ENCODE data around the gene SLC5A11.
"Not testable (repeated sequence)": the region's sequence is repeated elsewhere in the genome, so short reads cannot be mapped to it uniquely, and the experiment has no call there.

SLC5A11 gene

GRCh38 chr16:24856871-24857270, 11.1 kb downstream of the SLC5A11 start:
- not testable (repeated sequence) for H3K27ac ChIP-seq (ENCODE audit: low read depth, low read length); H3K36me3 ChIP-seq (ENCODE audit: control insufficient read depth in 1 of 2, insufficient read depth in 2 of 2, low read length in 2 of 2)

GRCh38 chr16:24858219-24859041, 12.7 kb downstream of the SLC5A11 start:
- Histone ChIP-seq H3K9ac (ENCODE audit: low read depth in 1 of 2, low read length in 2 of 2) (no peak overlapping the region), H3K27me3 (ENCODE audit: control insufficient read depth in 1 of 2, insufficient read depth in 2 of 2, low read length in 2 of 2) (no peaks in the 10 kb centered on the region), H3K9me3 (ENCODE audit: control insufficient read depth in 1 of 2, low read length in 2 of 2) (no peaks in the 10 kb centered on the region), H3K4me3 (ENCODE audit: low read depth in 1 of 2, low read length in 2 of 2) (no peak overlapping the region), H3K4me1 (ENCODE audit: control insufficient read depth in 1 of 2, insufficient read depth in 2 of 2, low read length in 2 of 2) (peaks cover 3 to 14% of the 10 kb centered on the region in 2 donors), H3K36me3 (ENCODE audit: control insufficient read depth in 1 of 2, insufficient read depth in 2 of 2, low read length in 2 of 2) (no peaks in the 10 kb centered on the region), H3K27ac (ENCODE audit: low read depth, low read length) (no peak overlapping the region)

More at GRCh38 chr16:24856871-24857270, 11.1 kb downstream of the SLC5A11 start:
- H3K4me1 ChIP-seq (ENCODE audit: control insufficient read depth in 1 of 2, insufficient read depth in 2 of 2, low read length in 2 of 2), result peaks cover 3 to 14% of the 10 kb centered on the region in 2 donors
- not testable (repeated sequence) for H3K9me3 ChIP-seq (ENCODE audit: control insufficient read depth in 1 of 2, low read length in 2 of 2); H3K4me3 ChIP-seq (ENCODE audit: low read depth in 1 of 2, low read length in 2 of 2); H3K27me3 ChIP-seq (ENCODE audit: control insufficient read depth in 1 of 2, insufficient read depth in 2 of 2, low read length in 2 of 2); H3K9ac ChIP-seq (ENCODE audit: low read depth in 1 of 2, low read length in 2 of 2)

GRCh38 chr16:24861461-24861860, 15.7 kb downstream of the SLC5A11 start:
- Histone ChIP-seq H3K27ac (ENCODE audit: low read depth, low read length) (no peak overlapping the region), H3K4me3 (ENCODE audit: low read depth in 1 of 2, low read length in 2 of 2) (no peak overlapping the region), H3K9ac (ENCODE audit: low read depth in 1 of 2, low read length in 2 of 2) (no peak overlapping the region), H3K36me3 (ENCODE audit: control insufficient read depth in 1 of 2, insufficient read depth in 2 of 2, low read length in 2 of 2) (no peaks in the 10 kb centered on the region), H3K4me1 (ENCODE audit: control insufficient read depth in 1 of 2, insufficient read depth in 2 of 2, low read length in 2 of 2) (peaks cover 3 to 11% of the 10 kb centered on the region in 2 donors), H3K27me3 (ENCODE audit: control insufficient read depth in 1 of 2, insufficient read depth in 2 of 2, low read length in 2 of 2) (no peaks in the 10 kb centered on the region), H3K9me3 (ENCODE audit: control insufficient read depth in 1 of 2, low read length in 2 of 2) (peaks cover 2 to 9% of the 10 kb centered on the region in 2 donors)

- Histone ChIP-seq H3K27ac (ENCODE audit: low read depth, low read length) (no peak overlapping the region), H3K9ac (ENCODE audit: low read depth in 1 of 2, low read length in 2 of 2) (no peak overlapping the region), H3K4me3 (ENCODE audit: low read depth in 1 of 2, low read length in 2 of 2) (no peak overlapping the region), H3K9me3 (ENCODE audit: control insufficient read depth in 1 of 2, low read length in 2 of 2) (peaks cover 2 to 9% of the 10 kb centered on the region in 2 donors), H3K4me1 (ENCODE audit: control insufficient read depth in 1 of 2, insufficient read depth in 2 of 2, low read length in 2 of 2) (peaks cover 3 to 7% of the 10 kb centered on the region in 2 donors), H3K27me3 (ENCODE audit: control insufficient read depth in 1 of 2, insufficient read depth in 2 of 2, low read length in 2 of 2) (no peaks in the 10 kb centered on the region), H3K36me3 (ENCODE audit: control insufficient read depth in 1 of 2, insufficient read depth in 2 of 2, low read length in 2 of 2) (no peaks in the 10 kb centered on the region)
These were observed 18.0 kb downstream of the SLC5A11 start for GRCh38 chr16:24863582-24864437.

GRCh38 chr16:24869033-24869432, 23.3 kb downstream of the SLC5A11 start:
- H3K9me3 ChIP-seq (ENCODE audit: control insufficient read depth in 1 of 2, low read length in 2 of 2), result peaks cover under 1 to 4% of the 10 kb centered on the region in 2 donors
- no peaks in the 10 kb centered on the region for H3K36me3 ChIP-seq (ENCODE audit: control insufficient read depth in 1 of 2, insufficient read depth in 2 of 2, low read length in 2 of 2)
- H3K27ac ChIP-seq (ENCODE audit: low read depth, low read length), result no peak overlapping the region
- no peak overlapping the region for H3K9ac ChIP-seq (ENCODE audit: low read depth in 1 of 2, low read length in 2 of 2)
- H3K4me3 ChIP-seq (ENCODE audit: low read depth in 1 of 2, low read length in 2 of 2), result no peak overlapping the region
- H3K4me1 ChIP-seq (ENCODE audit: control insufficient read depth in 1 of 2, insufficient read depth in 2 of 2, low read length in 2 of 2), result no peaks in the 10 kb centered on the region
- no peaks in the 10 kb centered on the region for H3K27me3 ChIP-seq (ENCODE audit: control insufficient read depth in 1 of 2, insufficient read depth in 2 of 2, low read length in 2 of 2)

- Histone ChIP-seq H3K27me3 (ENCODE audit: control insufficient read depth in 1 of 2, insufficient read depth in 2 of 2, low read length in 2 of 2) (no peaks in the 10 kb centered on the region), H3K36me3 (ENCODE audit: control insufficient read depth in 1 of 2, insufficient read depth in 2 of 2, low read length in 2 of 2) (no peaks in the 10 kb centered on the region), H3K9ac (ENCODE audit: low read depth in 1 of 2, low read length in 2 of 2) (no peak overlapping the region), H3K4me3 (ENCODE audit: low read depth in 1 of 2, low read length in 2 of 2) (no peak overlapping the region), H3K27ac (ENCODE audit: low read depth, low read length) (no peak overlapping the region), H3K4me1 (ENCODE audit: control insufficient read depth in 1 of 2, insufficient read depth in 2 of 2, low read length in 2 of 2) (peaks cover 5 to 6% of the 10 kb centered on the region in 2 donors), H3K9me3 (ENCODE audit: control insufficient read depth in 1 of 2, low read length in 2 of 2) (no peaks in the 10 kb centered on the region)
These were observed 26.1 kb downstream of the SLC5A11 start for GRCh38 chr16:24871891-24872290.

- Histone ChIP-seq H3K27ac (ENCODE audit: low read depth, low read length) (no peak overlapping the region), H3K27me3 (ENCODE audit: control insufficient read depth in 1 of 2, insufficient read depth in 2 of 2, low read length in 2 of 2) (no peaks in the 10 kb centered on the region), H3K9ac (ENCODE audit: low read depth in 1 of 2, low read length in 2 of 2) (no peak overlapping the region), H3K9me3 (ENCODE audit: control insufficient read depth in 1 of 2, low read length in 2 of 2) (no peaks in the 10 kb centered on the region), H3K36me3 (ENCODE audit: control insufficient read depth in 1 of 2, insufficient read depth in 2 of 2, low read length in 2 of 2) (no peaks in the 10 kb centered on the region), H3K4me1 (ENCODE audit: control insufficient read depth in 1 of 2, insufficient read depth in 2 of 2, low read length in 2 of 2) (peaks cover 5 to 6% of the 10 kb centered on the region in 2 donors), H3K4me3 (ENCODE audit: low read depth in 1 of 2, low read length in 2 of 2) (no peak overlapping the region)
These were observed 27.3 kb downstream of the SLC5A11 start for GRCh38 chr16:24873028-24873427.

GRCh38 chr16:24875466-24875865, 29.7 kb downstream of the SLC5A11 start:
- H3K9me3 ChIP-seq (ENCODE audit: control insufficient read depth in 1 of 2, low read length in 2 of 2), result no peaks in the 10 kb centered on the region
- no peak overlapping the region for H3K27ac ChIP-seq (ENCODE audit: low read depth, low read length)
- peaks cover 5 to 6% of the 10 kb centered on the region in 2 donors for H3K4me1 ChIP-seq (ENCODE audit: control insufficient read depth in 1 of 2, insufficient read depth in 2 of 2, low read length in 2 of 2)
- H3K36me3 ChIP-seq (ENCODE audit: control insufficient read depth in 1 of 2, insufficient read depth in 2 of 2, low read length in 2 of 2), result no peaks in the 10 kb centered on the region
- no peak overlapping the region for H3K9ac ChIP-seq (ENCODE audit: low read depth in 1 of 2, low read length in 2 of 2)
- H3K4me3 ChIP-seq (ENCODE audit: low read depth in 1 of 2, low read length in 2 of 2), result no peak overlapping the region
- no peaks in the 10 kb centered on the region for H3K27me3 ChIP-seq (ENCODE audit: control insufficient read depth in 1 of 2, insufficient read depth in 2 of 2, low read length in 2 of 2)

- H3K9ac ChIP-seq (ENCODE audit: low read depth in 1 of 2, low read length in 2 of 2), result no peak overlapping the region
- H3K27ac ChIP-seq (ENCODE audit: low read depth, low read length), result no peak overlapping the region
- H3K4me3 ChIP-seq (ENCODE audit: low read depth in 1 of 2, low read length in 2 of 2), result no peak overlapping the region
These were observed 30.5 kb downstream of the SLC5A11 start for GRCh38 chr16:24876231-24876630.

GRCh38 chr16:24879684-24880083, 33.9 kb downstream of the SLC5A11 start:
- Histone ChIP-seq H3K27me3 (ENCODE audit: control insufficient read depth in 1 of 2, insufficient read depth in 2 of 2, low read length in 2 of 2) (no peaks in the 10 kb centered on the region), H3K27ac (ENCODE audit: low read depth, low read length) (no peak overlapping the region), H3K36me3 (ENCODE audit: control insufficient read depth in 1 of 2, insufficient read depth in 2 of 2, low read length in 2 of 2) (no peaks in the 10 kb centered on the region), H3K4me1 (ENCODE audit: control insufficient read depth in 1 of 2, insufficient read depth in 2 of 2, low read length in 2 of 2) (peaks cover 5 to 6% of the 10 kb centered on the region in 2 donors), H3K9ac (ENCODE audit: low read depth in 1 of 2, low read length in 2 of 2) (no peak overlapping the region), H3K9me3 (ENCODE audit: control insufficient read depth in 1 of 2, low read length in 2 of 2) (no peaks in the 10 kb centered on the region), H3K4me3 (ENCODE audit: low read depth in 1 of 2, low read length in 2 of 2) (no peak overlapping the region)

More at GRCh38 chr16:24876231-24876630, 30.5 kb downstream of the SLC5A11 start:
- Histone ChIP-seq H3K9me3 (ENCODE audit: control insufficient read depth in 1 of 2, low read length in 2 of 2) (no peaks in the 10 kb centered on the region), H3K27me3 (ENCODE audit: control insufficient read depth in 1 of 2, insufficient read depth in 2 of 2, low read length in 2 of 2) (no peaks in the 10 kb centered on the region), H3K4me1 (ENCODE audit: control insufficient read depth in 1 of 2, insufficient read depth in 2 of 2, low read length in 2 of 2) (peaks cover 5 to 6% of the 10 kb centered on the region in 2 donors), H3K36me3 (ENCODE audit: control insufficient read depth in 1 of 2, insufficient read depth in 2 of 2, low read length in 2 of 2) (no peaks in the 10 kb centered on the region)

Data from duodenal mucosa (tissue), 2 donors.